Hepatocyte (in vitro differentiated cells): ENCODE results near the gene CD7. TPM values are rescaled to one million over a fixed set of nuclear protein-coding genes. Genes with fewer than 3 reads are reported as not detected.

Source experiments
- DNase-seq: peaks from one replicate; pipeline ENCODE4 v3.0.0-alpha.2; 2016; ENCODE audit warnings: low spot score
- H2AFZ ChIP-seq: fragments of 200-600 bp; sonication (generic); 2 replicates; pipeline ENCODE4 v1.6.0; 2016; ENCODE audit warnings: antibody characterized with exemption, mild to moderate bottlenecking
- H3K27ac ChIP-seq: fragments of 200-600 bp; sonication (generic); 2 replicates; pipeline ENCODE4 v1.5.1; 2016; ENCODE audit warnings: mild to moderate bottlenecking
- H3K27me3 ChIP-seq: fragments of 200-600 bp; sonication (generic); 2 replicates; pipeline ENCODE4 v1.6.1; 2016
- H3K36me3 ChIP-seq: fragments of 200-600 bp; sonication (generic); replicated peaks from 2 replicates; pipeline ENCODE4 v1.5.1; 2016; ENCODE audit warnings: low read depth; ENCODE audit not compliant: insufficient read depth
- H3K4me1 ChIP-seq: fragments of 200-600 bp; sonication (generic); 2 replicates; pipeline ENCODE4 v1.5.1; 2016; ENCODE audit warnings: mild to moderate bottlenecking, moderate library complexity; ENCODE audit not compliant: insufficient read depth
- H3K4me2 ChIP-seq: fragments of 200-600 bp; sonication (generic); 2 replicates; pipeline ENCODE4 v1.6.0; 2016
- H3K4me3 ChIP-seq: fragments of 200-600 bp; sonication (generic); 2 replicates; pipeline ENCODE4 v1.5.1; 2016; ENCODE audit warnings: mild to moderate bottlenecking
- H3K79me2 ChIP-seq: fragments of 200-600 bp; sonication (generic); 2 replicates; pipeline ENCODE4 v1.6.0; 2017; ENCODE audit warnings: mild to moderate bottlenecking
- H3K9me2 ChIP-seq: fragments of 200-600 bp; sonication (generic); replicated peaks from 2 replicates; pipeline ENCODE4 v1.6.0; 2017; ENCODE audit warnings: mild to moderate bottlenecking; ENCODE audit not compliant: insufficient read depth
- H3K9me3 ChIP-seq: fragments of 200-600 bp; sonication (generic); 2 replicates; pipeline ENCODE4 v1.5.1; 2016; ENCODE audit warnings: low read depth, mild to moderate bottlenecking
- H4K20me1 ChIP-seq: fragments of 200-600 bp; sonication (generic); 2 replicates; pipeline ENCODE4 v1.6.0; 2016; ENCODE audit warnings: mild to moderate bottlenecking; ENCODE audit not compliant: insufficient read depth, poor library complexity, severe bottlenecking
- EZH2 ChIP-seq: fragments of 200-600 bp; sonication (generic); IDR thresholded peaks from 2 replicates; pipeline ENCODE4 v1.6.1; 2016; ENCODE audit warnings: antibody characterized with exemption, mild to moderate bottlenecking, borderline replicate concordance
- EZH2phosphoT487 ChIP-seq: fragments of 200-600 bp; sonication (generic); IDR thresholded peaks from one replicate; pipeline ENCODE4 v1.6.1; 2018; ENCODE audit warnings: antibody characterized with exemption, mild to moderate bottlenecking, low read depth, moderate library complexity; ENCODE audit not compliant: unreplicated experiment, severe bottlenecking
- WGBS: methylation state at CpG from one replicate; pipeline ENCODE4 v1.1.6; 2016; ENCODE audit warnings: low lambda C conversion rate; ENCODE audit errors: missing lambda C conversion rate; 5-methylcytosine and 5-hydroxymethylcytosine counted together
- polyA plus RNA-seq: library from polyadenylated mRNA; unstranded; fragments of >200 nt; fragmentation: Nextera tagmentation; extraction: Ambion mirVana; gene quantifications from 2 replicates; pipeline ENCODE4 v1.2.1, GENCODE V29; 2016
- total RNA-seq: library from RNA; depleted of rRNA; stranded (reverse); fragments of >200 nt; gene quantifications from 2 replicates; pipeline ENCODE4 v1.2.3, GENCODE V29; 2014
- TF ChIP-seq, protein P1 (sequence below): fragments of 200-600 bp; sonication (generic); IDR thresholded peaks from 2 replicates; pipeline ENCODE4 v1.5.1; 2016; ENCODE audit warnings: antibody characterized with exemption, mild to moderate bottlenecking; ENCODE audit not compliant: poor library complexity

CD7 gene
- total and polyA plus RNA-seq, 2 experiments from 2014 or later: 1.8 to 7.0 TPM

DNA sequence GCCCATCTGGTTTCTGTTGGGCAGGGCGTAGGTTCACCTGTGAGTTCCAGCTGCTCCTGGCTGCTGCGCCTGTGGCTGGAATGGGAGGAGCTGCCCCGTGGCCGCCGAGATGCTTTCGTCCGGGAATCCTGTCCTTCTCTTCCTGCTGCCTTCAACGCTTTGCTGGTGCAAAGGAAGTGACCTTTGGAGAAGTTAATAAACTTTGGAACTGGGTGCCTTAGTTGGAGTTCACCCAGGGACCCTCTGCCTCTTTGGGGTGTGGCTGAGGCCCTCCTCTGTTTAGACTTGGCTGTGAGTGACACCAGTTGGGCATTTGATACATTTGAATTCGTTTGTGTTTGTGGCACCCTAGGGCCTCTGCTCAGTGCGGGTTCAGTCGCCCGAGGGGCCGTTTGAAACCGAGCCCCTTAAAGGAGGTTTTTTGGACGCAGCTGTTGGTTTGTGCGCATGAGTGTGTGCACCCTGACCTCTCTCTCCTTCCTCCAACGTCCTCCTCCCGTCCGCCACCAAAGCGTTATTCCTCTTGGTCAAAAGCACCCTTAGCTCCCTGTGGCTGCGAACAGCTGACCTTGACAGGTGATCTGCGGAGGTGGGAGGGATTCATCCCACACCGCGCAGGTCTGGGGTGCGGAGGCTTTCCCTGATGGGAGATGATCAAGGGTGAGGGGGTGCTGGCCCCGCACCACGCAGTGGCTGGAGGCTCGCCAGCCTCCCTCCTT is 25.1 kb upstream of the CD7 start:
- Histone ChIP-seq H4K20me1 (no peaks in the 10 kb centered on the region), H3K9me3 (no peaks in the 10 kb centered on the region), H3K27me3 (no peaks in the 10 kb centered on the region), H3K79me2 (no peaks in the 10 kb centered on the region), H2AFZ (no peak overlapping the region), H3K4me2 (no peak overlapping the region), H3K4me1 (peaks cover 31% of the 10 kb centered on the region), H3K9me2 (no peaks in the 10 kb centered on the region), H3K4me3 (no peak overlapping the region), H3K36me3 (no peaks in the 10 kb centered on the region), H3K27ac (no peak overlapping the region)
- WGBS: 91% methylated on average over 28 of the region's 28 CpGs
- TF ChIP-seq EZH2 (no peak), EZH2phosphoT487 (no peak)
- TF ChIP-seq, protein P1, sequence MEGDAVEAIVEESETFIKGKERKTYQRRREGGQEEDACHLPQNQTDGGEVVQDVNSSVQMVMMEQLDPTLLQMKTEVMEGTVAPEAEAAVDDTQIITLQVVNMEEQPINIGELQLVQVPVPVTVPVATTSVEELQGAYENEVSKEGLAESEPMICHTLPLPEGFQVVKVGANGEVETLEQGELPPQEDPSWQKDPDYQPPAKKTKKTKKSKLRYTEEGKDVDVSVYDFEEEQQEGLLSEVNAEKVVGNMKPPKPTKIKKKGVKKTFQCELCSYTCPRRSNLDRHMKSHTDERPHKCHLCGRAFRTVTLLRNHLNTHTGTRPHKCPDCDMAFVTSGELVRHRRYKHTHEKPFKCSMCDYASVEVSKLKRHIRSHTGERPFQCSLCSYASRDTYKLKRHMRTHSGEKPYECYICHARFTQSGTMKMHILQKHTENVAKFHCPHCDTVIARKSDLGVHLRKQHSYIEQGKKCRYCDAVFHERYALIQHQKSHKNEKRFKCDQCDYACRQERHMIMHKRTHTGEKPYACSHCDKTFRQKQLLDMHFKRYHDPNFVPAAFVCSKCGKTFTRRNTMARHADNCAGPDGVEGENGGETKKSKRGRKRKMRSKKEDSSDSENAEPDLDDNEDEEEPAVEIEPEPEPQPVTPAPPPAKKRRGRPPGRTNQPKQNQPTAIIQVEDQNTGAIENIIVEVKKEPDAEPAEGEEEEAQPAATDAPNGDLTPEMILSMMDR: no peak
- DNase-seq: no peak

DNA sequence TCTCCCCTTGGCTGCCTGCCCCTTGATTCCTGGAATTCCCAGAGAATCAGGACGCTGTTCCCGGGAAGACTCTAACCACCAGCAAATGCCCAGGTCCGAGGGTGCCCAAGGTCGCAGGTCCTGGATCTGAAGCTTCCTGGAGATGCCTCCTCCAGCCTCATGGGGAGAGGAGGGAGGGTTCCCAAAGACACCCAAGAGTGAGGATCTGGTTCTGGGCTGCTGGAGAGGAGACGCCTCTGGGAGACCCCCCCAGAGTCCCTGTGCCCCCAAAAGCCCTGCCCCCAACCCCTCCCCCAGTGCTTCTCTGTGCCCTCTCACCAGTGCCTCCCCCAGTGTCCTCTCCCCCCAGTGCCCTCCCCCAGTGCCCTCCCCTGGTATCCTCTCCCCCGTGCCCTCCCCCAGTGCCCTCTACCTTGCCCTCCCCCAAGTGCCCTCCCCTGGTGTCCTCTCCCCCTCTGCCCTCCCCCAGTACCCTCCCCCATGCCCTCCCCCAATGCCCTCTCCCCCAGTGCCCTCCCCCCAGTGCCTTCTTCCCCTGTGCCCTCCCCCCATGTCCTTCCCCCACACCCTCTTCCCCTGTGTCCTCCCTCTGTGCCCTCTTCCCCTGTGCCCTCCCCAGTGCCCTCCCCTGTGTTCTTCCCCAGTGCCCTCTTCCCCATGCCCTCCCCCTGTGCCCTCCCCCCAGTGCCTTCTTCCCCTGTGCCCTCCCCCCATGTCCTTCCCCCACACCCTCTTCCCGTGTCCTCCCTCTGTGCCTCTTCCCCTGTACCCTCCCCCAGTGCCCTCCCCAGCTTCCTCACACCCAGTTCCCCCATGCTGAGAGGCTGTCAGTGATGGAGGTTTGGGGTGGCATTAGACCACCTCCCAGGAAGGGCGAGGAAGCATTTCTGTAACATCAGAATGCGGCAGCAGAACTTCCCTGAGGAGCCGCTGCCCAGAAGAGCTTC is 22.5 kb upstream of the CD7 start:
- peaks cover 27% of the 10 kb centered on the region for H3K4me1 ChIP-seq
- no peaks in the 10 kb centered on the region for H3K27me3 ChIP-seq
- H2AFZ ChIP-seq: peak overlapping the region; percentile 50
- H3K9me3 ChIP-seq: no peaks in the 10 kb centered on the region
- WGBS: 59% methylated on average over 8 of the region's 10 CpGs
- no peak overlapping the region for H3K4me3 ChIP-seq
- H3K79me2 ChIP-seq: no peaks in the 10 kb centered on the region
- H4K20me1 ChIP-seq: no peaks in the 10 kb centered on the region
- H3K27ac ChIP-seq: peak overlapping the region; percentile 80
- peak overlapping the region; percentile 72 for H3K4me2 ChIP-seq
- no peaks in the 10 kb centered on the region for H3K36me3 ChIP-seq
- TF ChIP-seq EZH2phosphoT487 (no peak), EZH2 (no peak)
- TF ChIP-seq, protein P1: no peak
- DNase-seq: no peak
- H3K9me2 ChIP-seq: no peaks in the 10 kb centered on the region

DNA sequence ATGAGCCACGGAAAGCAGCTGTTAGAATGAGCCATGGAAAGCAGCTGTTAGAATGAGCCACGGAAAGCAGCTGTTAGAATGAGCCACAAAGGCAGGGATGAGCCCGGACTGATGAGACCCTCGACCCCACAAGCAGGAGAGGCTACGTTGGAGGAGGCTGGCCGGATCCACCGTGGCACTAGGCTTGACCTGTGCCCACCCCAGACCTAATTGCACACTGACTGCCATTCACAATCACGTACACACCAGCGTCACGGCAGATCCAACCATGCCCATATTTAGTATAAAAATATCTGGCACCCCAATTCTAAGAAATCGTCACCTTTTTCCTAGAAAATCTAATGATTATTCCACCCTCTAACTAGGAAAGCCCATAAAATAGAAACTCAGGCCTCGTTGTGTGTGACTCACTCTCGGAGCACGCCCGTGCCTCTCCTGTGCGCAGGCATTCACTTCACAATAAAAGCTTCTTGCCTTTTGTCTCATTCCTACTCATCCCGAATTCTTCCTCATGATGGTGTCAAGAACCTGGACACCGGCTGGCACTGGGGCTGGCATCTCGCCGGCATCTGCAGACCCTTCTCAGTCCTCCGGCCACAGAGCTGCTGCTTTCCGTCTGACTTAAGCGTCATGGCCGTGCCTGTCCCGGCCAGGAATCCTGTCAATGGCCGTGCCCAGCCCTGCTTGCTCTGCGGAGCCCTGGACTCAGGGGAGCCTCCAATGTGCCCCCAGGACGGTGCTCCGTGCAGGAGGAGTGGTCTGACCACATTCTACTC is 21.6 kb upstream of the CD7 start:
- peaks cover 31% of the 10 kb centered on the region for H3K4me1 ChIP-seq
- peak; percentile 77 for DNase-seq
- H2AFZ ChIP-seq: peak overlapping the region; percentile 50
- no peaks in the 10 kb centered on the region for H3K9me2 ChIP-seq
- WGBS: 33% methylated on average over 29 of the region's 29 CpGs
- H3K27me3 ChIP-seq: no peaks in the 10 kb centered on the region
- H3K4me2 ChIP-seq: peak overlapping the region; percentile 72
- H3K79me2 ChIP-seq: no peaks in the 10 kb centered on the region
- no peaks in the 10 kb centered on the region for H3K9me3 ChIP-seq
- no peaks in the 10 kb centered on the region for H4K20me1 ChIP-seq
- H3K27ac ChIP-seq: peak overlapping the region; percentile 80
- no peak overlapping the region for H3K4me3 ChIP-seq
- no peaks in the 10 kb centered on the region for H3K36me3 ChIP-seq
- TF ChIP-seq, protein P1: no peak
- TF ChIP-seq EZH2phosphoT487: no peak
- no peak for TF ChIP-seq EZH2
